Ishikawa (cell line): ENCODE results near the gene CTNNB1.

Source experiments
- EP300 ChIP-seq: IDR thresholded peaks from 2 replicates; pipeline ENCODE4 v1.6.1; 2012; ENCODE audit warnings: borderline replicate concordance
- RAD21 ChIP-seq: IDR thresholded peaks from 2 replicates; pipeline ENCODE4 v1.6.1; 2012; ENCODE audit warnings: low read depth
- TAF1 ChIP-seq: IDR thresholded peaks from 2 replicates; pipeline ENCODE4 v1.6.1; 2012; ENCODE audit warnings: low read depth, mild to moderate bottlenecking
- TEAD4 ChIP-seq: IDR thresholded peaks from 2 replicates; pipeline ENCODE4 v1.6.1; 2012
- ZBTB7A ChIP-seq: IDR thresholded peaks from 2 replicates; pipeline ENCODE4 v1.6.1; 2012; ENCODE audit warnings: low read depth
- TF ChIP-seq, protein P1 (sequence below): IDR thresholded peaks from 2 replicates; pipeline ENCODE4 v1.6.1; 2012
- TF ChIP-seq, protein P2 (sequence below): IDR thresholded peaks from 2 replicates; pipeline ENCODE4 v1.6.1; 2012; ENCODE audit warnings: low read depth, mild to moderate bottlenecking

- TF ChIP-seq, protein P1, sequence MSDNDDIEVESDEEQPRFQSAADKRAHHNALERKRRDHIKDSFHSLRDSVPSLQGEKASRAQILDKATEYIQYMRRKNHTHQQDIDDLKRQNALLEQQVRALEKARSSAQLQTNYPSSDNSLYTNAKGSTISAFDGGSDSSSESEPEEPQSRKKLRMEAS = no peak
- TF ChIP-seq, protein P2, sequence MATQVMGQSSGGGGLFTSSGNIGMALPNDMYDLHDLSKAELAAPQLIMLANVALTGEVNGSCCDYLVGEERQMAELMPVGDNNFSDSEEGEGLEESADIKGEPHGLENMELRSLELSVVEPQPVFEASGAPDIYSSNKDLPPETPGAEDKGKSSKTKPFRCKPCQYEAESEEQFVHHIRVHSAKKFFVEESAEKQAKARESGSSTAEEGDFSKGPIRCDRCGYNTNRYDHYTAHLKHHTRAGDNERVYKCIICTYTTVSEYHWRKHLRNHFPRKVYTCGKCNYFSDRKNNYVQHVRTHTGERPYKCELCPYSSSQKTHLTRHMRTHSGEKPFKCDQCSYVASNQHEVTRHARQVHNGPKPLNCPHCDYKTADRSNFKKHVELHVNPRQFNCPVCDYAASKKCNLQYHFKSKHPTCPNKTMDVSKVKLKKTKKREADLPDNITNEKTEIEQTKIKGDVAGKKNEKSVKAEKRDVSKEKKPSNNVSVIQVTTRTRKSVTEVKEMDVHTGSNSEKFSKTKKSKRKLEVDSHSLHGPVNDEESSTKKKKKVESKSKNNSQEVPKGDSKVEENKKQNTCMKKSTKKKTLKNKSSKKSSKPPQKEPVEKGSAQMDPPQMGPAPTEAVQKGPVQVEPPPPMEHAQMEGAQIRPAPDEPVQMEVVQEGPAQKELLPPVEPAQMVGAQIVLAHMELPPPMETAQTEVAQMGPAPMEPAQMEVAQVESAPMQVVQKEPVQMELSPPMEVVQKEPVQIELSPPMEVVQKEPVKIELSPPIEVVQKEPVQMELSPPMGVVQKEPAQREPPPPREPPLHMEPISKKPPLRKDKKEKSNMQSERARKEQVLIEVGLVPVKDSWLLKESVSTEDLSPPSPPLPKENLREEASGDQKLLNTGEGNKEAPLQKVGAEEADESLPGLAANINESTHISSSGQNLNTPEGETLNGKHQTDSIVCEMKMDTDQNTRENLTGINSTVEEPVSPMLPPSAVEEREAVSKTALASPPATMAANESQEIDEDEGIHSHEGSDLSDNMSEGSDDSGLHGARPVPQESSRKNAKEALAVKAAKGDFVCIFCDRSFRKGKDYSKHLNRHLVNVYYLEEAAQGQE = no peak
- no peak for TF ChIP-seq RAD21
- TF ChIP-seq EP300 = no peak
- TF ChIP-seq ZBTB7A = no peak
- no peak for TF ChIP-seq TEAD4
- no peak for TF ChIP-seq TAF1
Measured at GRCh38 chr3:41176596-41176995, 22.7 kb upstream of the CTNNB1 start.
